ENCODE data around the gene LRIF1.

- TF ChIP-seq, protein P1, sequence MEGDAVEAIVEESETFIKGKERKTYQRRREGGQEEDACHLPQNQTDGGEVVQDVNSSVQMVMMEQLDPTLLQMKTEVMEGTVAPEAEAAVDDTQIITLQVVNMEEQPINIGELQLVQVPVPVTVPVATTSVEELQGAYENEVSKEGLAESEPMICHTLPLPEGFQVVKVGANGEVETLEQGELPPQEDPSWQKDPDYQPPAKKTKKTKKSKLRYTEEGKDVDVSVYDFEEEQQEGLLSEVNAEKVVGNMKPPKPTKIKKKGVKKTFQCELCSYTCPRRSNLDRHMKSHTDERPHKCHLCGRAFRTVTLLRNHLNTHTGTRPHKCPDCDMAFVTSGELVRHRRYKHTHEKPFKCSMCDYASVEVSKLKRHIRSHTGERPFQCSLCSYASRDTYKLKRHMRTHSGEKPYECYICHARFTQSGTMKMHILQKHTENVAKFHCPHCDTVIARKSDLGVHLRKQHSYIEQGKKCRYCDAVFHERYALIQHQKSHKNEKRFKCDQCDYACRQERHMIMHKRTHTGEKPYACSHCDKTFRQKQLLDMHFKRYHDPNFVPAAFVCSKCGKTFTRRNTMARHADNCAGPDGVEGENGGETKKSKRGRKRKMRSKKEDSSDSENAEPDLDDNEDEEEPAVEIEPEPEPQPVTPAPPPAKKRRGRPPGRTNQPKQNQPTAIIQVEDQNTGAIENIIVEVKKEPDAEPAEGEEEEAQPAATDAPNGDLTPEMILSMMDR (IDR thresholded peaks at IDR 0.05 in 8 of 11, conservative IDR thresholded peaks at IDR 0.05 in 3 of 11): peak; percentile 67 to 96 (median 86)
- peak; percentile 54 to 96 (median 91) for TF ChIP-seq POLR2A (IDR thresholded peaks at IDR 0.05)
These were observed at the start of gene LRIF1 for GRCh38 chr1:110963691-110964454.

Measured in spleen (tissue), 7 donors.